Measurements from ENCODE around the gene WDR87. TPM values are rescaled to one million over a fixed set of nuclear protein-coding genes. Genes with fewer than 3 reads are reported as not detected.
A peak's percentile ranks its signal among the peaks of the same experiment; 100 is the strongest.

Gene WDR87
- total and polyA plus RNA-seq, 9 of the 15 experiments (the other 6 are each of a cell fraction or from before 2014, with no cell fraction given) = not detected

- H2AFZ ChIP-seq (ENCODE audit: low read depth, low read length) = peak overlapping the region; percentile 95
- H3K27me3 ChIP-seq (ENCODE audit: control insufficient read depth in 2 of 2, insufficient read depth in 2 of 2, low read length in 2 of 2) = no peaks in the 10 kb centered on the region
- TF ChIP-seq KDM1A (IDR thresholded peaks at IDR 0.05) (peak in 1 of 2 experiments; percentile 85; a peak in 3 of 4 replicates), ZNF12 (CRISPR knock-in tag; IDR thresholded peaks at IDR 0.05) (no peak), ZNF316 (IDR thresholded peaks at IDR 0.05) (peak; percentile 28; the same call in 1 of the 2 replicates), CHCHD3 (CRISPR knock-in tag; IDR thresholded peaks at IDR 0.05) (no peak), CBX5 (IDR thresholded peaks at IDR 0.05; ENCODE audit: borderline replicate concordance, low read depth) (no peak), HMGN3 (IDR thresholded peaks at IDR 0.05; ENCODE audit: borderline replicate concordance, extremely low read depth, insufficient read length, low read depth, low read length) (no peak), EP400 (IDR thresholded peaks at IDR 0.05) (no peak), GTF3C2 (IDR thresholded peaks at IDR 0.05; ENCODE audit: borderline replicate concordance, extremely low read depth, insufficient read length) (no peak), PKNOX1 (IDR thresholded peaks at IDR 0.05) (no peak), ZNF175 (CRISPR knock-in tag; IDR thresholded peaks at IDR 0.05; ENCODE audit: low read depth) (no peak), ZNF143 (CRISPR knock-in tag; IDR thresholded peaks at IDR 0.05) (no peak), CHD4 (IDR thresholded peaks at IDR 0.05; ENCODE audit: insufficient read depth, insufficient replicate concordance, low read depth, low read length, poor library complexity, severe bottlenecking) (peak; percentile 60)
- TF ChIP-seq, protein P1, sequence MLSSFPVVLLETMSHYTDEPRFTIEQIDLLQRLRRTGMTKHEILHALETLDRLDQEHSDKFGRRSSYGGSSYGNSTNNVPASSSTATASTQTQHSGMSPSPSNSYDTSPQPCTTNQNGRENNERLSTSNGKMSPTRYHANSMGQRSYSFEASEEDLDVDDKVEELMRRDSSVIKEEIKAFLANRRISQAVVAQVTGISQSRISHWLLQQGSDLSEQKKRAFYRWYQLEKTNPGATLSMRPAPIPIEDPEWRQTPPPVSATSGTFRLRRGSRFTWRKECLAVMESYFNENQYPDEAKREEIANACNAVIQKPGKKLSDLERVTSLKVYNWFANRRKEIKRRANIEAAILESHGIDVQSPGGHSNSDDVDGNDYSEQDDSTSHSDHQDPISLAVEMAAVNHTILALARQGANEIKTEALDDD (IDR thresholded peaks at IDR 0.05) = 0 out of 2 replicates have a peak, but pooled peaks have one; percentile 44
- TF ChIP-seq, protein P2, sequence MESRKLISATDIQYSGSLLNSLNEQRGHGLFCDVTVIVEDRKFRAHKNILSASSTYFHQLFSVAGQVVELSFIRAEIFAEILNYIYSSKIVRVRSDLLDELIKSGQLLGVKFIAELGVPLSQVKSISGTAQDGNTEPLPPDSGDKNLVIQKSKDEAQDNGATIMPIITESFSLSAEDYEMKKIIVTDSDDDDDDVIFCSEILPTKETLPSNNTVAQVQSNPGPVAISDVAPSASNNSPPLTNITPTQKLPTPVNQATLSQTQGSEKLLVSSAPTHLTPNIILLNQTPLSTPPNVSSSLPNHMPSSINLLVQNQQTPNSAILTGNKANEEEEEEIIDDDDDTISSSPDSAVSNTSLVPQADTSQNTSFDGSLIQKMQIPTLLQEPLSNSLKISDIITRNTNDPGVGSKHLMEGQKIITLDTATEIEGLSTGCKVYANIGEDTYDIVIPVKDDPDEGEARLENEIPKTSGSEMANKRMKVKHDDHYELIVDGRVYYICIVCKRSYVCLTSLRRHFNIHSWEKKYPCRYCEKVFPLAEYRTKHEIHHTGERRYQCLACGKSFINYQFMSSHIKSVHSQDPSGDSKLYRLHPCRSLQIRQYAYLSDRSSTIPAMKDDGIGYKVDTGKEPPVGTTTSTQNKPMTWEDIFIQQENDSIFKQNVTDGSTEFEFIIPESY (CRISPR knock-in tag; IDR thresholded peaks at IDR 0.05) = no peak
These were observed 1.5 kb upstream of the WDR87 start for GRCh38 chr19:37907735-37908455.

More at GRCh38 chr19:37907735-37908455, 1.5 kb upstream of the WDR87 start:
- H3K27ac ChIP-seq (ENCODE audit: extremely low read depth, low read depth, low read length) = peak overlapping the region; percentile 39; the same call in 1 of the 3 replicates
- CTCF ChIA-PET (ENCODE audit: low intra/inter-chr PET ratio) = interaction anchor here (0.7 kb wide), 1 partner anchor 40 kb away, joined by 4 read pairs; no protein-coding TSS in a partner anchor
- peak overlapping the region; percentile 64 to 94 for H3K9ac ChIP-seq (ENCODE audit: insufficient read depth in 1 of 2, low read depth in 2 of 2, low read length in 2 of 2)
- H3K4me2 ChIP-seq (ENCODE audit: insufficient read depth, low read length) = peak overlapping the region; percentile 90
- 0 out of 2 replicates have a peak, but pooled peaks cover 3% of the 10 kb centered on the region for H4K20me1 ChIP-seq (replicated peaks; ENCODE audit: control insufficient read depth, insufficient read depth, low read length)
- peaks cover 5% of the 10 kb centered on the region; the same call in 2 of the 3 replicates for H3K79me2 ChIP-seq (ENCODE audit: control insufficient read depth, insufficient read depth, low read length)
- in situ Hi-C loops (cut with MboI) (loop anchor here (25.0 kb wide), 1 partner anchor 429 kb away; the partner anchor contains the start of gene CATSPERG), intact Hi-C loops (cut with micrococcal nuclease) (no loop called here)
- DNase-seq (ENCODE audit: extremely low read depth in 1 of 4, low spot score in 3 of 4) = peak in 2 of 4 experiments; percentile 22 to 33
- no peak for ATAC-seq
- H3K9me3 ChIP-seq (replicated peaks; ENCODE audit: control insufficient read depth, insufficient read depth, low read depth, low read length) = no peaks in the 10 kb centered on the region
- 11% methylated on average over 13 of the region's 13 CpGs for WGBS (ENCODE audit: insufficient coverage, low coverage, missing lambda C conversion rate)
- BruUV-seq (replicated peaks) = TSS peak; percentile 58
- peak overlapping the region; percentile 94 for H3K4me3 ChIP-seq
- peaks cover 6 to 13% of the 10 kb centered on the region in 2 experiments; a peak in 3 of 5 replicates for H3K4me1 ChIP-seq (replicated peaks in 1 of 2; ENCODE audit: control insufficient read depth in 2 of 2, insufficient read depth in 2 of 2, low read length in 2 of 2)
- no peak for FAIRE-seq
- no peaks in the 10 kb centered on the region for H3K36me3 ChIP-seq (ENCODE audit: control insufficient read depth, insufficient read depth, low read length)
- POLR2A ChIA-PET = no interaction called here
- H3K9me1 ChIP-seq (ENCODE audit: control insufficient read depth, insufficient read depth, low read length) = no peaks in the 10 kb centered on the region

All from K562 (cell line).